ENCODE measurements around the gene GPR61. TPM values are rescaled to one million over a fixed set of nuclear protein-coding genes. Genes with fewer than 3 reads are reported as not detected.

GPR61 gene
- total and polyA plus RNA-seq, 12 donors, result 0.11 to 4.9 (median 0.63) TPM; not detected in 2

DNA sequence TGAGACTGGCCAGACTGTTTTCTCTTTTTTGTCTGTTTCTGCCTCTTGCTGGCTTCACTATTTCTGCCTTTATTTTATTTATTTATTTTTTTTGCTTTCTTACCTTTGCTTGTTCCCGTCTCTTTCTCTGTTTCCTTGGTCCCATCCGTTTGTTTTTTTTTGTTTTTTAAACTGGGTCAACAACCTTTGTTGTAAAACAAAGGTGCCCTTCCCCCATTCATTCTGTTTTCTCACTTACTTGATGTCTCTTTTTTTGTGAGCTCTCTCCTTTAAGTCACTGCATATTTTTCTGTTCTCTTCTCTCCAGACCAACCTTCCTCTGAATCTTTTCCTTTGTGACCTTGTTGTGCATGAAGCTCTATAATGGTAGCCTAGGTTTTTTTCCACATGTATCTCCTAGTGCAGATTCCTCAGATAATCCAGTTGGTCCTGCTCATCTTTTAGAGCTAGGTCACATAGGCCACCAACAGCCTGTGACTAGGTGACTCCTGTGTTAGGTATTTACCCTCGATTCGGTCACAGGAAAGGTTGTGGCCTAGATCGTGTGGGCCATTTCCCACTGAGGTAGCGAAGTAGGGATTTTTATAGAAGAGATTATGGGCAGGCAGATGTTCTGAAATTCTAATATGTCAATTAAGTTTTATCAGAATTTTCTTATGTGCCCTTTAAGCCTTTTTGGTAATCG lies 24.7 kb downstream of the GPR61 start:
- intact Hi-C loops (cut with DNase I), result no loop called here
- Histone ChIP-seq H3K4me1 (replicated peaks in 1 of 2) (peaks cover 14 to 64% of the 10 kb centered on the region in 2 donors), H3K9me3 (replicated peaks in 1 of 3) (no peaks in the 10 kb centered on the region), H3K27me3 (no peaks in the 10 kb centered on the region), H3K4me3 (no peak overlapping the region), H3K27ac (no peak overlapping the region), H3K36me3 (replicated peaks in 1 of 2) (no peaks in the 10 kb centered on the region)
- no peak for TF ChIP-seq POLR2A (IDR thresholded peaks at IDR 0.05)
- TF ChIP-seq, protein P1, sequence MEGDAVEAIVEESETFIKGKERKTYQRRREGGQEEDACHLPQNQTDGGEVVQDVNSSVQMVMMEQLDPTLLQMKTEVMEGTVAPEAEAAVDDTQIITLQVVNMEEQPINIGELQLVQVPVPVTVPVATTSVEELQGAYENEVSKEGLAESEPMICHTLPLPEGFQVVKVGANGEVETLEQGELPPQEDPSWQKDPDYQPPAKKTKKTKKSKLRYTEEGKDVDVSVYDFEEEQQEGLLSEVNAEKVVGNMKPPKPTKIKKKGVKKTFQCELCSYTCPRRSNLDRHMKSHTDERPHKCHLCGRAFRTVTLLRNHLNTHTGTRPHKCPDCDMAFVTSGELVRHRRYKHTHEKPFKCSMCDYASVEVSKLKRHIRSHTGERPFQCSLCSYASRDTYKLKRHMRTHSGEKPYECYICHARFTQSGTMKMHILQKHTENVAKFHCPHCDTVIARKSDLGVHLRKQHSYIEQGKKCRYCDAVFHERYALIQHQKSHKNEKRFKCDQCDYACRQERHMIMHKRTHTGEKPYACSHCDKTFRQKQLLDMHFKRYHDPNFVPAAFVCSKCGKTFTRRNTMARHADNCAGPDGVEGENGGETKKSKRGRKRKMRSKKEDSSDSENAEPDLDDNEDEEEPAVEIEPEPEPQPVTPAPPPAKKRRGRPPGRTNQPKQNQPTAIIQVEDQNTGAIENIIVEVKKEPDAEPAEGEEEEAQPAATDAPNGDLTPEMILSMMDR (IDR thresholded peaks at IDR 0.05), result no peak
- 62 to 75% (median 65%) methylated on average over 7 of the region's 7 CpGs for WGBS, 4 donors
- no peak for DNase-seq

DNA sequence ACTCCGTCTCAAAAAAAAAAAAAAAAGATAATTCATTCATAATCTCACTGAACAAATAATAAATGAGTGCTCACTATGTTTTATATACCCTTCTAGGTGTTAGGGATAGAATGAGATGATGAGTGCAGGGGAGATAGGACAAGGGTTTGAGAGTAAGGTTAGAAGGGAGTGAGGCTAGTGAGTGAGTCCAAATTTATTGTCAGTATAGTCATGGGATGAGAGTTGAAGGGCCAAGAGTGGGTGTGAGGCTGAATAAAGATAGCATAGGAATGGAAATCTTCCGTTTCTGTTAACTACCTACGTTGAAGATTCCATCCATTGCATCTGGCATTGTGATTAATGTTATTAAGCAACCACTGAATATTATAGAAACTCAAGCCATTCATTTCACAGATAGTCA lies 25.6 kb downstream of the GPR61 start:
- Histone ChIP-seq H3K9me3 (replicated peaks in 1 of 3) (no peaks in the 10 kb centered on the region), H3K4me1 (replicated peaks in 1 of 2) (peaks cover 17 to 66% of the 10 kb centered on the region in 2 donors), H3K27me3 (no peaks in the 10 kb centered on the region), H3K36me3 (replicated peaks in 1 of 2) (no peaks in the 10 kb centered on the region), H3K27ac (no peak overlapping the region), H3K4me3 (no peak overlapping the region)
- no peak for DNase-seq
- TF ChIP-seq, protein P1 (IDR thresholded peaks at IDR 0.05), result no peak
- no peak for TF ChIP-seq POLR2A (IDR thresholded peaks at IDR 0.05)
- intact Hi-C loops (cut with DNase I), result no loop called here
- WGBS, 4 donors, result 90 to 98% (median 95%) methylated on average over 3 of the region's 3 CpGs

- H3K4me1 ChIP-seq (replicated peaks in 1 of 2), result peaks cover 21 to 67% of the 10 kb centered on the region in 2 donors
- H3K4me3 ChIP-seq, result no peak overlapping the region
- TF ChIP-seq, protein P1 (IDR thresholded peaks at IDR 0.05), result no peak
- H3K27me3 ChIP-seq, result no peaks in the 10 kb centered on the region
- DNase-seq, result no peak
- H3K36me3 ChIP-seq (replicated peaks in 1 of 2), result no peaks in the 10 kb centered on the region
- no peak overlapping the region for H3K27ac ChIP-seq
- intact Hi-C loops (cut with DNase I), result no loop called here
- H3K9me3 ChIP-seq (replicated peaks in 1 of 3), result no peaks in the 10 kb centered on the region
- WGBS, 4 donors, result 82 to 96% (median 87%) methylated on average over 1 of the region's 1 CpG
These were observed 27.3 kb downstream of the GPR61 start for GRCh38 chr1:109566982-109567381.

- intact Hi-C loops (cut with DNase I), result no loop called here
These were observed 28.4 kb downstream of the GPR61 start for GRCh38 chr1:109567877-109568672.

More at GRCh38 chr1:109567877-109568672, 28.4 kb downstream of the GPR61 start:
- TF ChIP-seq, protein P1 (IDR thresholded peaks at IDR 0.05), result no peak
- no peak for TF ChIP-seq POLR2A (IDR thresholded peaks at IDR 0.05)
- H3K4me1 ChIP-seq (replicated peaks in 1 of 2), result peaks cover 21 to 67% of the 10 kb centered on the region in 2 donors
- WGBS, 4 donors, result 92 to 97% (median 95%) methylated on average over 4 of the region's 4 CpGs
- no peaks in the 10 kb centered on the region for H3K36me3 ChIP-seq (replicated peaks in 1 of 2)
- H3K9me3 ChIP-seq (replicated peaks in 1 of 3), result no peaks in the 10 kb centered on the region
- no peak overlapping the region for H3K4me3 ChIP-seq
- DNase-seq, result no peak
- H3K27me3 ChIP-seq, result no peaks in the 10 kb centered on the region
- no peak overlapping the region for H3K27ac ChIP-seq
